Skeletal muscle tissue (tissue), 4 donors: ENCODE measurements around the gene ARF3. TPM values are rescaled to one million over a fixed set of nuclear protein-coding genes. Genes with fewer than 3 reads are reported as not detected.

Experiments
- H3K27ac ChIP-seq: one replicate; pipeline ENCODE4 v1.7.0; 2013; ENCODE audit warnings: mild to moderate bottlenecking, low read depth, low read length, inconsistent platforms
- H3K27me3 ChIP-seq, 3 donors: one replicate each; pipeline ENCODE4 v1.7.0; 2013; ENCODE audit warnings: low read length in 3 of 3; ENCODE audit not compliant: control insufficient read depth in 3 of 3, insufficient read depth in 3 of 3
- H3K36me3 ChIP-seq, 3 donors: one replicate each; pipeline ENCODE4 v1.7.0; 2013; ENCODE audit warnings: low read length in 3 of 3; ENCODE audit not compliant: control insufficient read depth in 3 of 3, insufficient read depth in 3 of 3
- H3K4me1 ChIP-seq, 3 donors: one replicate each; pipeline ENCODE4 v1.7.0; 2013; ENCODE audit warnings: low read length in 3 of 3, mild to moderate bottlenecking in 3 of 3; ENCODE audit not compliant: control insufficient read depth in 3 of 3, insufficient read depth in 3 of 3
- H3K4me3 ChIP-seq, 3 donors: one replicate each; pipeline ENCODE4 v1.7.0; 2013; ENCODE audit warnings: low read length in 3 of 3
- H3K9ac ChIP-seq, 3 donors: one replicate each; pipeline ENCODE4 v1.7.0; 2013; ENCODE audit warnings: low read length in 3 of 3, mild to moderate bottlenecking in 3 of 3, moderate library complexity in 2 of 3, low read depth in 1 of 3
- H3K9me3 ChIP-seq, 3 donors: one replicate each; pipeline ENCODE4 v1.7.0; 2013; ENCODE audit warnings: low read length in 3 of 3; ENCODE audit not compliant: control insufficient read depth in 3 of 3
- total RNA-seq: library from RNA; depleted of rRNA; stranded (reverse); fragments of >200 nt; gene quantifications from one replicate; pipeline ENCODE4 v1.2.3, GENCODE V29; 2014
- donor health status: Osteomylitis.

ARF3 gene
- total RNA-seq, 1 donor from 2014 or later = 19.8 TPM

GRCh38 chr12:48966177-48966895 lies 9.0 kb upstream of the ARF3 start:
- Histone ChIP-seq H3K27me3 (peaks cover 22 to 33% (median 25%) of the 10 kb centered on the region in 3 donors), H3K36me3 (no peaks in the 10 kb centered on the region), H3K9ac (no peak overlapping the region), H3K27ac (no peak overlapping the region), H3K4me3 (no peak overlapping the region), H3K4me1 (peaks cover 0 to 10% (median 8%) of the 10 kb centered on the region in 3 donors), H3K9me3 (no peaks in the 10 kb centered on the region)

- no peak overlapping the region for H3K4me3 ChIP-seq
- no peak overlapping the region for H3K9ac ChIP-seq
- H3K27me3 ChIP-seq = peaks cover 15 to 29% (median 19%) of the 10 kb centered on the region in 3 donors
- H3K4me1 ChIP-seq = peaks cover 0 to 4% (median 4%) of the 10 kb centered on the region in 3 donors
- H3K27ac ChIP-seq = no peak overlapping the region
- H3K36me3 ChIP-seq = no peaks in the 10 kb centered on the region
- no peaks in the 10 kb centered on the region for H3K9me3 ChIP-seq
Observed at GRCh38 chr12:48965298-48965838, 8.1 kb upstream of the ARF3 start.

- H3K27ac ChIP-seq = no peak overlapping the region
- H3K9ac ChIP-seq = no peak overlapping the region
- H3K36me3 ChIP-seq = no peaks in the 10 kb centered on the region
- H3K9me3 ChIP-seq = no peaks in the 10 kb centered on the region
- no peak overlapping the region for H3K4me3 ChIP-seq
- peaks cover 6 to 13% (median 6%) of the 10 kb centered on the region in 3 donors for H3K4me1 ChIP-seq
- H3K27me3 ChIP-seq = peaks cover 0 to 10% (median 6%) of the 10 kb centered on the region in 3 donors
Observed at GRCh38 chr12:48961801-48962200, 4.5 kb upstream of the ARF3 start.

GRCh38 chr12:48961331-48961730 lies 4.0 kb upstream of the ARF3 start:
- no peak overlapping the region for H3K9ac ChIP-seq
- no peak overlapping the region for H3K4me3 ChIP-seq
- H3K9me3 ChIP-seq = no peaks in the 10 kb centered on the region
- H3K27me3 ChIP-seq = peaks cover 0 to 7% (median 6%) of the 10 kb centered on the region in 3 donors
- no peaks in the 10 kb centered on the region for H3K36me3 ChIP-seq
- H3K27ac ChIP-seq = no peak overlapping the region
- H3K4me1 ChIP-seq = peaks cover 8 to 17% (median 11%) of the 10 kb centered on the region in 3 donors

- H3K9ac ChIP-seq = no peak overlapping the region
- no peak overlapping the region for H3K27ac ChIP-seq
- peaks cover 0 to 7% (median 6%) of the 10 kb centered on the region in 3 donors for H3K27me3 ChIP-seq
- peaks cover 11 to 22% (median 15%) of the 10 kb centered on the region in 3 donors for H3K4me1 ChIP-seq
- H3K9me3 ChIP-seq = no peaks in the 10 kb centered on the region
- no peak overlapping the region for H3K4me3 ChIP-seq
- H3K36me3 ChIP-seq = no peaks in the 10 kb centered on the region
Observed at GRCh38 chr12:48960834-48961233, 3.5 kb upstream of the ARF3 start.

GRCh38 chr12:48958049-48958388 lies 732 bp upstream of the ARF3 start:
- H3K4me3 ChIP-seq = peak overlapping the region; percentile 74 to 94 (median 88)
- H3K36me3 ChIP-seq = no peaks in the 10 kb centered on the region
- H3K27ac ChIP-seq = no peak overlapping the region
- no peaks in the 10 kb centered on the region for H3K9me3 ChIP-seq
- H3K4me1 ChIP-seq = peaks cover 15 to 27% (median 15%) of the 10 kb centered on the region in 3 donors
- peaks cover 0 to 7% (median 6%) of the 10 kb centered on the region in 3 donors for H3K27me3 ChIP-seq
- peak overlapping the region in 1 of 3 donors; percentile 28 for H3K9ac ChIP-seq

- H3K36me3 ChIP-seq = peaks cover 0 to 5% (median 3%) of the 10 kb centered on the region in 3 donors
- H3K9ac ChIP-seq = peak overlapping the region; percentile 79 to 90 (median 90)
- no peaks in the 10 kb centered on the region for H3K9me3 ChIP-seq
- H3K4me1 ChIP-seq = peaks cover 15 to 27% (median 15%) of the 10 kb centered on the region in 3 donors
- peak overlapping the region; percentile 83 for H3K27ac ChIP-seq
- peaks cover 0 to 7% (median 6%) of the 10 kb centered on the region in 3 donors for H3K27me3 ChIP-seq
- peak overlapping the region; percentile 88 to 94 (median 91) for H3K4me3 ChIP-seq
Observed at GRCh38 chr12:48956279-48957140, 777 bp downstream of the ARF3 start.

- Histone ChIP-seq H3K9me3 (no peaks in the 10 kb centered on the region), H3K9ac (no peak overlapping the region), H3K27ac (peak overlapping the region; percentile 83), H3K4me1 (peaks cover 15 to 27% (median 15%) of the 10 kb centered on the region in 3 donors), H3K36me3 (peaks cover 0 to 5% (median 3%) of the 10 kb centered on the region in 3 donors), H3K4me3 (no peak overlapping the region), H3K27me3 (no peaks in the 10 kb centered on the region)
Observed at GRCh38 chr12:48954841-48955501, 2.3 kb downstream of the ARF3 start.

GRCh38 chr12:48954061-48954460 lies 3.2 kb downstream of the ARF3 start:
- Histone ChIP-seq H3K4me1 (peaks cover 15 to 27% (median 15%) of the 10 kb centered on the region in 3 donors), H3K36me3 (peaks cover 0 to 5% (median 3%) of the 10 kb centered on the region in 3 donors), H3K27me3 (no peaks in the 10 kb centered on the region), H3K27ac (no peak overlapping the region), H3K4me3 (no peak overlapping the region), H3K9me3 (no peaks in the 10 kb centered on the region), H3K9ac (no peak overlapping the region)
